Esophagus squamous epithelium (tissue), 5 donors: ENCODE data around the gene RNU6-9. TPM values are rescaled to one million over a fixed set of nuclear protein-coding genes. Genes with fewer than 3 reads are reported as not detected.
A peak's percentile ranks its signal among the peaks of the same experiment; 100 is the strongest.

ENCODE experiments used
- DNase-seq: peaks from one replicate; lab custom pipeline; 2025; lab: John Stamatoyannopoulos, UW
- H3K27ac ChIP-seq, 4 donors: fragments of 200-600 bp; sonication (generic); one replicate each; pipeline ENCODE4 v1.5.1; 2016 to 2019; ENCODE audit warnings: mild to moderate bottlenecking in 1 of 4
- H3K27me3 ChIP-seq, 4 donors: fragments of 200-600 bp; sonication (generic); 1 replicate in 3 of 4; 2 replicates in 1 of 4; pipeline versions ENCODE4 v1.5.1 to v1.6.0; 2017 to 2021; ENCODE audit warnings: antibody characterized with exemption in 1 of 4
- H3K36me3 ChIP-seq, 3 donors: fragments of 200-600 bp; sonication (generic); one replicate each; pipeline ENCODE4 v1.5.1; 2016 to 2019
- H3K4me1 ChIP-seq, 3 donors: fragments of 200-600 bp; sonication (generic); one replicate each; pipeline ENCODE4 v1.5.1; 2017 to 2019
- H3K4me3 ChIP-seq, 4 donors: fragments of 200-600 bp; sonication (generic); 1 replicate in 3 of 4; 2 replicates in 1 of 4; pipeline ENCODE4 v1.5.1; 2016 to 2019; ENCODE audit warnings: mild to moderate bottlenecking in 2 of 4, moderate library complexity in 1 of 4
- H3K9me3 ChIP-seq, 3 donors: fragments of 200-600 bp; sonication (generic); one replicate each; pipeline ENCODE4 v1.5.1; 2016 to 2019
- POLR2A ChIP-seq, 4 donors: fragments of 450-650 bp; IDR thresholded peaks; one replicate each; pipeline ENCODE4 v1.6.1; 2017; ENCODE audit warnings: antibody characterized with exemption in 4 of 4, mild to moderate bottlenecking in 4 of 4, moderate library complexity in 3 of 4
- WGBS, 2 donors: methylation state at CpG; one replicate each; pipeline ENCODE4 v1.1.5; 2018; 5-methylcytosine and 5-hydroxymethylcytosine counted together
- intact Hi-C: fragments of 100-400 bp; cut with DNase I; formaldehyde crosslinking; loops from one replicate; pipeline ENCODE4 v1.15.0; 2022
- total RNA-seq, 4 donors: library from RNA; depleted of rRNA; stranded (reverse); fragments of >200 nt; gene quantifications; one replicate each; pipeline ENCODE4 v1.1.0, GENCODE V29; 2016
- TF ChIP-seq, protein P1 (sequence below), 6 experiments: fragments of 450-650 bp in 4 of 6; fragments of 200-600 bp in 2 of 6; sonication (generic) in 2 of 6; IDR thresholded peaks; one replicate each; pipeline ENCODE4 v1.5.1; 2016 to 2019; ENCODE audit warnings: antibody characterized with exemption in 6 of 6, mild to moderate bottlenecking in 4 of 6, moderate library complexity in 4 of 6
- donor health status: DM: yes; HTN: yes; CAD: no.

Gene RNU6-9
- total RNA-seq, 4 donors from 2014 or later: not detected

DNA sequence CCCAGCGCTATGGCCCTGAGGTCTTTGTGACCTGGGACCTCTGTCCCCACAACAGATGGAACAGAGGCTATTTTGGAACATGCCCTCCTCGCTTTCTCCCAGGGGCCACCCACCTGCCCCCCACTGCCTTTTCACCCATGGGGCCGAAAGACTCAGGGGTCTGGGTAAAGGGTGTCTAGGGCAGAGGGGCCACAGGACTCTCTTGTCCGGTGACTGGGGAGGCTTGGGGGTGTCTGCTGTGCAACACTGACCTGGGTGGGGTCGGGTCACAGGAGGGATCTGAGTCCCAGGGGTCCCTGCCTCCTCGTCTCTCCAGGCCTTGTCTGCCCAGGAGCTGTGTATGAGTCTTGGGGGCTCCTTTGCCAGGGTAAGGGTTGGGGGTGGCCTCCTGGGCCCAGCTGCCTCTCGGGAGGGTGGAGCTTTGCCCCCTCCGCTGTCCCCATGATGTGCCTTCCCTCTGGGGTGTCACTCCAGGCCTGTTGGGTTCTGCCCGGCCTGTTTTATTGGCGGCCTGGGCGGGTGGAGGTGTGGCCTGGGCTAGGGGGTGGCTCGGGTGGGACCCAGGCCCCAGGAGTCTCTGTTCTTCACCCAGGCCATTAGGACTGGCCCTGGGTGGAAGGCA is 34.6 kb downstream of the RNU6-9 start:
- no peak for DNase-seq
- Histone ChIP-seq H3K9me3 (no peaks in the 10 kb centered on the region), H3K4me3 (peak overlapping the region in 3 of 4 donors; percentile 83 to 97 (median 96)), H3K27ac (peak overlapping the region; percentile 90 to 96 (median 91)), H3K4me1 (peaks cover 26 to 60% (median 29%) of the 10 kb centered on the region in 3 donors), H3K36me3 (peaks cover 0 to 22% (median 0%) of the 10 kb centered on the region in 3 donors), H3K27me3 (no peaks in the 10 kb centered on the region)
- intact Hi-C loops: no loop called here
- WGBS, 2 donors: no CpG with 5 or more reads among the region's 12 CpGs
- TF ChIP-seq, protein P1, sequence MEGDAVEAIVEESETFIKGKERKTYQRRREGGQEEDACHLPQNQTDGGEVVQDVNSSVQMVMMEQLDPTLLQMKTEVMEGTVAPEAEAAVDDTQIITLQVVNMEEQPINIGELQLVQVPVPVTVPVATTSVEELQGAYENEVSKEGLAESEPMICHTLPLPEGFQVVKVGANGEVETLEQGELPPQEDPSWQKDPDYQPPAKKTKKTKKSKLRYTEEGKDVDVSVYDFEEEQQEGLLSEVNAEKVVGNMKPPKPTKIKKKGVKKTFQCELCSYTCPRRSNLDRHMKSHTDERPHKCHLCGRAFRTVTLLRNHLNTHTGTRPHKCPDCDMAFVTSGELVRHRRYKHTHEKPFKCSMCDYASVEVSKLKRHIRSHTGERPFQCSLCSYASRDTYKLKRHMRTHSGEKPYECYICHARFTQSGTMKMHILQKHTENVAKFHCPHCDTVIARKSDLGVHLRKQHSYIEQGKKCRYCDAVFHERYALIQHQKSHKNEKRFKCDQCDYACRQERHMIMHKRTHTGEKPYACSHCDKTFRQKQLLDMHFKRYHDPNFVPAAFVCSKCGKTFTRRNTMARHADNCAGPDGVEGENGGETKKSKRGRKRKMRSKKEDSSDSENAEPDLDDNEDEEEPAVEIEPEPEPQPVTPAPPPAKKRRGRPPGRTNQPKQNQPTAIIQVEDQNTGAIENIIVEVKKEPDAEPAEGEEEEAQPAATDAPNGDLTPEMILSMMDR (IDR thresholded peaks at IDR 0.05): no peak
- no peak for TF ChIP-seq POLR2A (IDR thresholded peaks at IDR 0.05)

DNA sequence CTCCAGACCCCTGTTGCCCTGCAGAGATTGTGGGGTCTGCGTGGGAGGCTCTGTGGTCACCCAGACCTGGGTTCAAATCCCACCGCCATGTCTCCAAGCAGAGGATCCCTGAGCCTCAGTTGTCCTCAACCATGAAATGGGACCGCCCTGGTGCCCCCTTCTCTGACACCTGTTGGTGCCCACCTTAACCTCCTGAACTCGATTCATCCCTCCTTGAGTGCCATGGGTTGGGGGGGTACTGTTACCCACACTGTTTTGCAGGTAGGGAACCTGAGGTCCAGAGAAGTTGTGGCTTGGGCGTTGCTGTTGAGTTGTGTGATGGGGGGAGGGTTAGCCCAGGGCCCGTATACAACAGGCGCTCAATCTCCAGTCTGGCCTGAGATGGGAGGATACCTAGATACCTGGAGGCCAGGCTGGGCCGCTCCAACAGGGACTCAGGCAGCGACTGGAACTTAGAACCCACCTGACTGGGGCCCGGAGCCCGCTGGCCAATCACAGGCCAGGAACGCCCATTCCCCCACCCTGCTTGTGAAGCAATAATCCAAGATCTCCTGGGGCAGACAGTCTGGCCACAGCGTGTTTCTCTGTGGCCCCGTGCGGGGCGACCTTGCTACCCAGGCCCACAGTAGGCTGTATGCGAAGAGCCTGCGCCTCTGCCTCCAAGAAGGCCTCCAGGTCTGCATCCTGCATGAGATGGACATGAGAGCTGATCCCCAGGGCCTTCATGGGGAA is 35.4 kb downstream of the RNU6-9 start:
- WGBS, 2 donors: 91 to 100% methylated on average over 2 to 4 of the region's 18 CpGs
- no peaks in the 10 kb centered on the region for H3K27me3 ChIP-seq
- H3K4me1 ChIP-seq: peaks cover 33 to 64% (median 37%) of the 10 kb centered on the region in 3 donors
- no peak for DNase-seq
- H3K4me3 ChIP-seq: no peak overlapping the region
- peaks cover 0 to 22% (median 0%) of the 10 kb centered on the region in 3 donors for H3K36me3 ChIP-seq
- intact Hi-C loops: no loop called here
- TF ChIP-seq, protein P1 (IDR thresholded peaks at IDR 0.05): no peak
- TF ChIP-seq POLR2A (IDR thresholded peaks at IDR 0.05): no peak
- no peaks in the 10 kb centered on the region for H3K9me3 ChIP-seq
- peak overlapping the region in 1 of 4 donors; percentile 92 for H3K27ac ChIP-seq

DNA sequence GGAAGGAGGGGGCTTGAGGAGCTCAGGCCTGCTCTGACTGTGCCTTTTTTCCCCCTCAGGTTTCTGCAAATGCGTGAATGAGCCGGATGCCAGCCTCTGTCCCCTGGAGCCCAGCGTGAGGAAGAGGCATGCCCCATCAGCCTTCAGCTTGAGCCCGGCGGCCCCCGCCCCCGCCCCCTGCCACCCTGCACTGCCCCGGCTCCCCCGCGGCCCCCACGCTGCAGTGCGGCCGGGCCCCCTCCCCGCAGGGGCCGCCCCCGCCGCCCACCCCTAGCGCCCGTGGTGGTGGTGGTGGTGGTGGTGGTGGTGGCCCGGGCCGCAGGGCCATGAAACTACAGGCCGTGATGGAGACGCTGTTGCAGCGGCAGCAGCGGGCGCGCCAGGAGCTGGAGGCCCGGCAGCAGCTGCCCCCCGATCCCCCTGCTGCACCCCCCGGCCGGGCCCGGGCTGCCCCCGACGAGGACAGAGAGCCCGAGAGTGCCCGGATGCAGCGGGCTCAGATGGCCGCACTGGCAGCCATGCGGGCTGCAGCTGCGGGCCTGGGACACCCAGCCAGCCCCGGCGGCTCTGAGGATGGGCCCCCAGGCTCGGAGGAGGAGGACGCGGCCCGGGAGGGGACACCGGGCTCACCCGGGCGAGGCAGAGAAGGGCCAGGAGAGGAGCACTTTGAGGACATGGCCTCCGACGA is 36.1 kb downstream of the RNU6-9 start:
- Histone ChIP-seq H3K9me3 (no peaks in the 10 kb centered on the region), H3K4me3 (no peak overlapping the region), H3K4me1 (peaks cover 40 to 64% (median 40%) of the 10 kb centered on the region in 3 donors), H3K27ac (no peak overlapping the region), H3K27me3 (no peaks in the 10 kb centered on the region), H3K36me3 (peaks cover 0 to 22% (median 0%) of the 10 kb centered on the region in 3 donors)
- no peak for DNase-seq
- 91% methylated on average over 16 of the region's 51 CpGs; no CpG with 5 or more reads in 1 of the 2 donors for WGBS, 2 donors
- intact Hi-C loops: no loop called here
- TF ChIP-seq, protein P1 (IDR thresholded peaks at IDR 0.05): no peak

DNA sequence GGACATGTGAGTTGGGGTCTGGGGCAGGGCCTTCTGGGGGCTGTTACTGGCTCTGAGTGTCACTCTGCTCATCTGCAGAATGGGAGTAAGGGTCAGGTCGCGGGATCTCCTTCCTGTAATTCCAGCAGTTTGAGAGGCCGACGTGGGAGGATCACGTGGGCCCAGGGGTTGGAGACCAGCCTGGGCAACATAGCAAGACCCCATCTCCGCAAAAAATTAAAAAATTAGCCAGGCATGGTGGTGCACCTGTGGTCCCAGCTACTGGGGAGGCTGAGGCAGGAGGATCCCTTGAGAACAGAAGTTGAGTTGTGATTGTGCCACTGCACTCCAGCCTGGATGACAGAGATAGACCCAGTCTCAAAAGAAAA is 36.6 kb downstream of the RNU6-9 start:
- TF ChIP-seq, protein P1 (IDR thresholded peaks at IDR 0.05): no peak
- TF ChIP-seq POLR2A (IDR thresholded peaks at IDR 0.05): no peak
- peaks cover 0 to 22% (median 0%) of the 10 kb centered on the region in 3 donors for H3K36me3 ChIP-seq
- intact Hi-C loops: no loop called here
- DNase-seq: no peak
- peaks cover 40 to 64% (median 40%) of the 10 kb centered on the region in 3 donors for H3K4me1 ChIP-seq
- no peak overlapping the region for H3K27ac ChIP-seq
- no peaks in the 10 kb centered on the region for H3K27me3 ChIP-seq
- H3K9me3 ChIP-seq: no peaks in the 10 kb centered on the region
- no peak overlapping the region for H3K4me3 ChIP-seq
- WGBS, 2 donors: 95 to 96% methylated on average over 4 to 6 of the region's 6 CpGs
